HG02678 (cell line): ENCODE measurements around the gene NEURL1B.

ENCODE experiments used
- ATAC-seq: cut with Tn5 transposase; IDR thresholded peaks from one replicate; pipeline ENCODE4 v1.9.1; 2021; ENCODE audit warnings: mild to moderate bottlenecking, moderate library complexity; ENCODE audit not compliant: unreplicated experiment

NEURL1B gene

GRCh38 chr5:172726966-172727365 is 85.9 kb downstream of the NEURL1B start:
- ATAC-seq = no peak

GRCh38 chr5:172727551-172727950 is 86.5 kb downstream of the NEURL1B start:
- ATAC-seq = no peak

GRCh38 chr5:172728481-172729241 is 87.6 kb downstream of the NEURL1B start:
- no peak for ATAC-seq

GRCh38 chr5:172729588-172729987 is 88.5 kb downstream of the NEURL1B start:
- ATAC-seq = no peak

- ATAC-seq = no peak
Observed at GRCh38 chr5:172730222-172730621, 89.2 kb downstream of the NEURL1B start.

- no peak for ATAC-seq
Observed at GRCh38 chr5:172730981-172731679, 90.1 kb downstream of the NEURL1B start.

GRCh38 chr5:172731680-172732074 is 90.6 kb downstream of the NEURL1B start:
- no peak for ATAC-seq

GRCh38 chr5:172732201-172732865 is 91.3 kb downstream of the NEURL1B start:
- no peak for ATAC-seq

- no peak for ATAC-seq
Observed at GRCh38 chr5:172733131-172733973, 92.3 kb downstream of the NEURL1B start.

- ATAC-seq = no peak
Observed at GRCh38 chr5:172733974-172734346, 92.9 kb downstream of the NEURL1B start.

- ATAC-seq = no peak
Observed at GRCh38 chr5:172735141-172735831, 94.2 kb downstream of the NEURL1B start.

- no peak for ATAC-seq
Observed at GRCh38 chr5:172736508-172737135, 95.6 kb downstream of the NEURL1B start.

- no peak for ATAC-seq
Observed at GRCh38 chr5:172739375-172739774, 98.3 kb downstream of the NEURL1B start.

GRCh38 chr5:172740428-172741205 is 99.6 kb downstream of the NEURL1B start:
- ATAC-seq = no peak
